ENCODE data around the gene GPC6.

The GPC6 gene

GRCh38 chr13:93505104-93505952 is 278.7 kb downstream of the GPC6 start:
- DNase-seq (ENCODE audit: low read depth): no peak

DNA sequence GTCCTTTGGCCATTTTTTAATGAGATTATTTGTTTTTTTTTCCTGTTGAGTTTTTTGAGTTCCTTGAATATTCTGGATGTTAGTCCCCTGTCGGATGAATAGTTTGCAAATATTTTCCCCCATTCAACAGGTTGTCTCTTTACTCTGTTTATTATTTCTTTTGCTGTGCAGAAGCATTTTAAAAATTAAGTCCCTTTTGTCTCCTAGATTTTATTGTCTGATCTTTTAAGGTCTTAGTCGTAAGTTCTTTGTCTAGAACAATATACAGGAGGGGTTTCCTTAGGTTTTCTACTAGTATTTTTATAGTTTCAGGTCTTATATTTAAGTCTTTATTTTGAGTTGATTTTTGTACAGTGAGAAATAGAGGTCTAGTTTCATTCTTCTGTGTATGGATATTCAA is 284.4 kb downstream of the GPC6 start:
- no peak for DNase-seq (ENCODE audit: low read depth)

DNA sequence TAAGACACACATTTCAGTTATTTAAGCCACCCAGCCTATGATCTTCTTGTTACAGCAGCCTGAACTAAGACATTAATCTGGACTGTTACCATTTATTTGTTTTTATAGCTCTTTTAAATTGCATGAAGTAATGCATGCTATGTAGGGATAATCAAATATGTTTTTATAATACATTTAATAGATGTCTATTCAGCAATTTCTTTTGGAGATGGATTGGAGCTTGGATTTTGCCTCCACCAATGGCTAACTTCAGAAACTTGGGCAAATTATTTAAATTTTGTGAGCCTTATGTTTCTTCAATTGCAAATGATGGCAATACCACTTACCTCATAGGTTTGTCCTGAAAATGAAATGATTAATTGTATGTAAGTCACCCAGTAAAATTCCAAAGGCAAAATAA is 288.7 kb downstream of the GPC6 start:
- no peak for DNase-seq (ENCODE audit: low read depth)

DNA sequence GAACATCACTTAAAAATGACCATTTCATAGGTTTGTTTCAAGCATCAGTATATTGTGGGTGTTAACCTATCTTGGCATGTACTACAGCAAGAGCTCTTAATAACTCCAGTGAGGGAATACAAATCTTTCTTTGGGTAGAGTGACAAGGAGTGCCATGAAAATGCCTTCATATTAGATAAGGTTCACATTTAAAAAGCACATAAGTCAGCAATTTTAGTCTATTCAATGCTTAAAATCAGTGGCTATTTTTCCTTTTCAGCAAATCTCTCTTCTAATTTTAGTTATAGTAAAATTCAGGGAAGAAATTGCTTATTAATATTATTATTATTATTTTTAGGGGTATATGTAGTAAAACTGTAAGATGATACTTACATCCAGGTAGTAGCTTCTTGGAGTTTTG is 291.1 kb downstream of the GPC6 start:
- no peak for DNase-seq (ENCODE audit: low read depth)

- no peak for DNase-seq (ENCODE audit: low read depth)
Measured at GRCh38 chr13:93521307-93521706, 294.7 kb downstream of the GPC6 start.

GRCh38 chr13:93522501-93522900 is 295.9 kb downstream of the GPC6 start:
- no peak for DNase-seq (ENCODE audit: low read depth)

- DNase-seq (ENCODE audit: low read depth): no peak
Measured at GRCh38 chr13:93525087-93525486, 298.5 kb downstream of the GPC6 start.

GRCh38 chr13:93527748-93528297 is 301.2 kb downstream of the GPC6 start:
- no peak for DNase-seq (ENCODE audit: low read depth)

- DNase-seq (ENCODE audit: low read depth): no peak
Measured at GRCh38 chr13:93529961-93530360, 303.4 kb downstream of the GPC6 start.

DNA sequence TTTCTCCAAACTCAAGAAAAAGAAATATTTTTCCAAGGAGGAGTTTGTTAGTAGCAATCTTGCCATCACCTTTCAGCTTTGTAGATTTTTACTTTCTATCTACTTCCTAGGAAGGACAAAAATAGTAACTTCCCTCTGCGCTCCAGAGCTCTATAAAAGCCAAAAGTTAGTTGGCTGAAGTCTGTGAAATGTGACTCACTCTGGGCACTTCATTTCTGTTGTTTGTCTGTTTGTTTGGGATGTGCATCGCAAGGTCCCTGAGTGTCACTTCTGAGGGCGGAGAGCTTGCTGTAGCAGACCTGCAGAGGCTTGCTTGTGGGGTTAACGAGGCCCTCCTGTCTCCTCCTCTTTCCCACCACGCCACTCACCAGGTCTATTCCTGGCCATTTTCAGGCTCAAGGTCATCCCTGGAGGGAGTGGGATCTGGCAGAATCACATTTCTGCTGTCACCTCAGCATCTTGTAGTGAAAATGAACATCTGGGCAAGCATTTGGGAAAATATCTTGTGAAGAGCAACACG is 307.6 kb downstream of the GPC6 start:
- DNase-seq (ENCODE audit: low read depth): no peak

DNA sequence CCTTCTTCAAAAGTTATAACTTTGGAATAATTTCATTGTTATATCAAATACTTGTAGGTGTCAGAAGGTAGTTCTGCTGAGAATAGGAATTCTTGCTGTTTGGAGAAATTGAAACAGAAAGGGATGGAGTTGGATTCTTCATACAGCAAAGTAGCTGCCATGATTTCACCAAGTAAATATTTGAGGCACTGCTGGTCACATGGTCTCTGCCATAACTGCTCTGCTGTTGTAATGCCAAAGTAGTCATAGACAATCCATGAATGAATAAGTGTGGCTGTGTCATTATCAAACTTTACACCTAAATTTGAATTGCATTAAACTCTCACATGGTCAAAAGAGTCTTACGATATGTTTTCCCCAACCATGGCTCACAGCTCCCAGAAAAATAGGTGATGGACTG is 308.6 kb downstream of the GPC6 start:
- DNase-seq (ENCODE audit: low read depth): no peak

GRCh38 chr13:93539914-93540313 is 313.3 kb downstream of the GPC6 start:
- DNase-seq (ENCODE audit: low read depth): no peak

- DNase-seq (ENCODE audit: low read depth): no peak
Measured at GRCh38 chr13:93547886-93548285, 321.3 kb downstream of the GPC6 start.

DNA sequence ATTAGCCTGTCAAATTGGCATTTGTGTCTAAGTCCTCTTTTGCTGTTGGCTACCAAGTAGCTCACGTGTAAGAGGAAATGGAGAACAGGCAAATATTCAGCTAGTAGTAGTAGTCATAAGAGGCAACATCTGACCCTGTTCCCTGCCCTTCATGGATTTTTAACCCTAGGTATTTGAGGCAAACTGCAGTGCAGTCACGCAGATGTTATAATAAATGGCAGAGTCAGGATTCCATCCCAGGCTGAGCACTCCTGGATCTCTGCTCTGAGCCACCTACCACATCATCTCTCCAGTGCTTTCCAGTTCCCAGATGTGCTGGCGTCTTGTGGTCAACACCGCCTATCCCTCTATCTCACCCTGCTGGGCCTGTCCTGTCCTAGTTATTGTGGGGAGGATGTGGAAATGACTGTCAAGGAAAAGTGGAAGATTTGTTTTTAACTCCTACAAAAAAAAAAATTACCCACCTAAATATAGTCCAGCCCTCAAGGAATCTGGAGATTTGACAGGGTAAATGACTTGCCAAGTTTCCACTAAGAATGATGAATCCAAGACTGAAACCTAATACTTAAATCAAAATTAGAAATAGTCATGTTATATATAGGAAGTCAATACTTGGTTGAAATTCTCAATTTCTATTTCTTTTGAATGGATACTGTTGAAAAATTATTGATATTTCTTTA is 322.9 kb downstream of the GPC6 start:
- no peak for DNase-seq (ENCODE audit: low read depth)

DNA sequence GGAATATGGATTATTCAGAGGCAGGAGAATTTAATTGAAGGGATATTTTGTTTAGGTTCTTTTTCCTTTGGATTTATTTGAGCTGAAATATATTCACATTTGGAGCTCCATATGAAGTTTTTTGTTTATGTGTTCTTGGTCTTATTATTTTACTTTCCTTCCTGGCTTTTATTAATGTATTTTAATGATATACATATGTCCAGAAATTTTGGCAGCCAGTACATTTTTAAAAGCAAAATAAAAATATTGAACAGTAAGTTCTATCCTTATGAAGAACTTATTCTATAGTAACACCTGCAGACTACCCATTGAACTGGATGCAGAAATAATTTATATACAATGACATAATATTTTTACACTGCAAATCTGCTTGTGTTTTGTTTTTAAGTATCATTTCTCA is 323.6 kb downstream of the GPC6 start:
- DNase-seq (ENCODE audit: low read depth): no peak

DNA sequence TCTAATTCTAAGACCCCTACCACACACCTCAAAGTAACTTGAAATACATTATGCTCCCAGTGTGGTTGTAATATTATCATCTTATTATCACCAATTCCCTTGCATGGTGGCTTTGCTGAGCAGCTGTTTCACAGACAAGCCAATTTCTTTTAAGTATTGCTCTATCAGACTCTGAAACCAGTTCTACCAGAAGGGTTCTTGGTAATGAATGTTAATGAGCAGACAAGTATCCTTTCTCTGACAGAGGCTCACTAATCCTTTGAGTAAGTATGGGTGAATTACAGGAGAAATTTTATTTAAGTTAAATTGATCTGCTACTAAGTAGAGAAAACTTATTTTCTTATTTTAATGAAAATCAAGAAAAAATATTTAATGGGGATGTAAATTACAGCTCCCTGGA is 326.0 kb downstream of the GPC6 start:
- DNase-seq (ENCODE audit: low read depth): no peak

DNA sequence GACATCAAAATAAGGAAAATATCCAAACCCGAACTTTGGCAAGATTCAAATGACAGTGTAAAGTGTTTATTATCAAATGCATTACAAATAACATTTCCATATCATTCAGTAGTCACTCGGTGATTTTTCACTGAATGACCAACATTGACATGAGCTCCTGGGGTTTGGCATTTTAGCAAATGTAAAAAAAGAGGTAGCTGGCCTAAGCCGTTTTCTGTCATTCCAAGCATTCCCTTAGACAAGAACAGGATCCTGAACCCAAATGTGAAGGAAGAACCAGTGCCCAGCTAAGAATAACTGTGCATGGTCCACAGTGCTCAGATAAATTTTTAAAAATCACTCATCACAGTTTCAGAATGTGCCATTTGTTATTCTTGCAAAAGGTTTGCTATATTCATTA is 327.9 kb downstream of the GPC6 start:
- no peak for DNase-seq (ENCODE audit: low read depth)

GRCh38 chr13:93558637-93559036 is 332.0 kb downstream of the GPC6 start:
- DNase-seq (ENCODE audit: low read depth): no peak

GRCh38 chr13:93559718-93560117 is 333.1 kb downstream of the GPC6 start:
- peak; percentile 60 for DNase-seq (ENCODE audit: low read depth)

- DNase-seq (ENCODE audit: low read depth): no peak
Measured at GRCh38 chr13:93561576-93562225, 335.1 kb downstream of the GPC6 start.

DNA sequence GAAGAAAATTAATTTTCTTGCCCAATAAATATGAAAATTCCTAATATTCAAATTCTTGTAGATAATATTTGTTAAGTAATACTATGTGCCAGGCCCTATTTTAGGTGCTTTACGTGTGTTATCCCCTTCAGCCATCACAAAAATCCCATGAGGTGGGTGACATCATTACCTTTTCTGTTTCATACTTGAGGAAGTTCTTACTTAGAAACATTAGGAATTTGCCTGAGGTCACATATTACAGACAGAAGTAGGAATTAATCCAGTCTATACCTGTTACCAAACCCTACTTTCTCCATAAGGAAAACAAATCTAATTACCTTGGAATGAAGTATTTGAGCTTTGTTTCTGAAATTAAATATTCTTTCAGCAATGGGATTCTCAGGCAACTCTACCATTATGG is 336.1 kb downstream of the GPC6 start:
- DNase-seq (ENCODE audit: low read depth): no peak

- DNase-seq (ENCODE audit: low read depth): no peak
Measured at GRCh38 chr13:93577105-93577504, 350.5 kb downstream of the GPC6 start.

- DNase-seq (ENCODE audit: low read depth): no peak
Measured at GRCh38 chr13:93589788-93590187, 363.2 kb downstream of the GPC6 start.
